Memory B cell (primary cell): ENCODE data around the gene GRM5.
"Not testable (repeated sequence)": the region's sequence is repeated elsewhere in the genome, so short reads cannot be mapped to it uniquely, and the experiment has no call there.

Experiments
- ATAC-seq: fragments of 150-1000 bp; cut with Tn5 transposase; 2 replicates; pipeline ENCODE4 v1.10.0; 2021; ENCODE audit warnings: low read depth, mild to moderate bottlenecking, moderate library complexity
- DNase-seq, 2 donors: peaks; one replicate each; pipeline ENCODE4 v3.0.0; 2022; ENCODE audit warnings: low spot score in 2 of 2
- H3K27ac Mint-ChIP-seq: one replicate; pipeline ENCODE4 v1.8.0; 2022; ENCODE audit warnings: mild to moderate bottlenecking, moderate library complexity, mixed read lengths
- H3K27me3 Mint-ChIP-seq: one replicate; pipeline ENCODE4 v1.8.0; 2022; ENCODE audit warnings: mixed read lengths
- H3K36me3 Mint-ChIP-seq: one replicate; pipeline ENCODE4 v1.8.0; 2022; ENCODE audit warnings: mild to moderate bottlenecking, mixed read lengths
- H3K4me1 Mint-ChIP-seq: one replicate; pipeline ENCODE4 v1.8.0; 2022; ENCODE audit warnings: mixed read lengths
- H3K4me3 Mint-ChIP-seq: one replicate; pipeline ENCODE4 v1.8.0; 2022; ENCODE audit warnings: mild to moderate bottlenecking, moderate library complexity, mixed read lengths
- H3K9me3 Mint-ChIP-seq: one replicate; pipeline ENCODE4 v1.8.0; 2022; ENCODE audit warnings: mixed read lengths

Gene GRM5

DNA sequence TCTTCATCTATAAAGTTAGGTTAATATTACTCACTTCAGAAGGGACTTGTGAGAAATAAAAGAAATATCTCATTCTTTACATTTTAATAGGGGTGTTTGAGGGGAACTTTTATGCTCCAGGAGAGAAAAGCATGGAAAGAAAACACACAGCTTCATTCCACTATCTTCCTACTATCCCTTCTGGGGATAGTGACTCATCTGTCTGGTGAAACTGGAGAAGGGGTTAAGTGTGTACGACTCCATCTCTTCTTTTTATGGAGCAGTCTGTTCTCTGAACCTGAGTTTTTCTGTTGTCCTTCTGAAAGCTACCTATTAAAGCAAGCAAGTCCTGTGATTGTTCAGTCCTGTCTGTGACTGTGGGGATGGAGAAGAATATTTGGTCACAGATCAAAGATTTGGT lies 227.6 kb downstream of the GRM5 start:
- not testable (repeated sequence) for H3K27ac Mint-ChIP-seq

DNA sequence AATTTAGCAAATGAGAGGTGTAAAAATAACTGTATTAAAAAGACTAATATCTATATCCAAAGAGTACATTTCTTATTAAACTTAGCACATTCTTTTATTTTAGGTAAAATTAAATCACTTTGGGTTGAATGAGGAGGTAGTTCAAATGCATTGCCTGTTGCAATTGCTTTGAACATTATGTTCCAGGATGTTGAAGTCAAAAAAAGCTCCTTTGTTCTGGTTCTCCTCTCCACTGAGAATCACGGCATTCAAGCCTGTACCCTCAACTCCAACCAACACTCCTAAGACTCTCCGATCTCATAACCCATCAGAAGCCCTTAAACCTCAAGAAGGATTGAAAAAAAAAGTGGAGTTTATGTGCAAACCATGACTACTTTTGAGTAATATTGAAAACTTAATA lies 230.1 kb downstream of the GRM5 start:
- H3K27me3 Mint-ChIP-seq, H3K4me1 Mint-ChIP-seq, ATAC-seq, H3K36me3 Mint-ChIP-seq, DNase-seq, H3K9me3 Mint-ChIP-seq, H3K27ac Mint-ChIP-seq, H3K4me3 Mint-ChIP-seq: not testable (repeated sequence)

More for the DNA sequence above, 227.6 kb downstream of the GRM5 start:
- DNase-seq, ATAC-seq, H3K4me3 Mint-ChIP-seq, H3K4me1 Mint-ChIP-seq, H3K9me3 Mint-ChIP-seq, H3K27me3 Mint-ChIP-seq, H3K36me3 Mint-ChIP-seq: not testable (repeated sequence)

GRCh38 chr11:88831303-88831890 lies 234.4 kb downstream of the GRM5 start:
- H3K36me3 Mint-ChIP-seq: no peaks in the 10 kb centered on the region
- H3K4me1 Mint-ChIP-seq: no peaks in the 10 kb centered on the region
- DNase-seq (no peak), ATAC-seq (no peak)
- no peak overlapping the region for H3K27ac Mint-ChIP-seq
- no peak overlapping the region for H3K4me3 Mint-ChIP-seq
- no peaks in the 10 kb centered on the region for H3K27me3 Mint-ChIP-seq
- H3K9me3 Mint-ChIP-seq: peaks cover 4% of the 10 kb centered on the region

GRCh38 chr11:88827018-88827676 lies 238.6 kb downstream of the GRM5 start:
- Mint-ChIP-seq H3K4me3 (no peak overlapping the region), H3K27me3 (no peaks in the 10 kb centered on the region), H3K4me1 (no peaks in the 10 kb centered on the region), H3K27ac (no peak overlapping the region), H3K9me3 (peaks cover 5% of the 10 kb centered on the region), H3K36me3 (no peaks in the 10 kb centered on the region)
- DNase-seq (no peak), ATAC-seq (no peak)

DNA sequence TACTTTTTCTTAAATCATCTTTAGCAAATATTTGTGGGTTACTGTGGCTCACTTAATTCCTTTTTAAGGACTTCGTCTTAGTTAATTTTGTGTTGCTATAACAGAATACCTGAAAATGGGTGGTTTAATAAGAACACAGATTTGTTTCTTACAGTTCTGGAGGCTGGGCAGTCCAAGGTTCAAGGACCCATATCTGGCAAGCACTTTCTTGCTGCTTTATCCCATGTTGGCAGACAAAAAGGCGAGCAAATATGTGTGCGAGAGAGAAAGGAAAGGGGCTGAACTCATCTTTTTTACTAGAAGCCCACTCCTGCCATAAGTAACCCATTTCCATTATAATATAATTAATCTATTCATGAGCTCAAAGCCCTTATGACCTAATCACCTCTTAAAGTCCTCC lies 246.2 kb downstream of the GRM5 start:
- no peak overlapping the region for H3K27ac Mint-ChIP-seq
- H3K36me3 Mint-ChIP-seq: no peaks in the 10 kb centered on the region
- no peaks in the 10 kb centered on the region for H3K4me1 Mint-ChIP-seq
- no peak for ATAC-seq
- no peak for DNase-seq
- no peak overlapping the region for H3K4me3 Mint-ChIP-seq
- H3K9me3 Mint-ChIP-seq: peaks cover 1% of the 10 kb centered on the region
- no peaks in the 10 kb centered on the region for H3K27me3 Mint-ChIP-seq

DNA sequence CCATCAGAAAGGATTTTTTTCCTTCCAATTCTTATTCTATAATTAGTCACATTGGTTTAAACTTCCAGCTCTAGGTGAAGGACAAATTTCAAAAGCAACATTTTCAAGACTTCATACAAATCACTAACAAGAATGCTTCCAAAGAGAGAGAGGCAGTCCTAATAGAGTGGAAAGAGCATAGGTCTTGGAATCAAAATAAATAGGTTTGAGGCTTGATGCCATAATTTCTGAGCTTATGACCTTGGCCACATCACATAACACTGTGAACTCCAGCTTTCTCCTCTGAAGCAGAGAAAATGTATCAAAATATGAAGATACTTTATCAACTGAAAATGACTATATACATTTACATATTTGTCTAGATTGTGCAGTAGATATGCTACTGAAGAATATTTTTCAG lies 246.8 kb downstream of the GRM5 start:
- no peaks in the 10 kb centered on the region for H3K36me3 Mint-ChIP-seq

DNA sequence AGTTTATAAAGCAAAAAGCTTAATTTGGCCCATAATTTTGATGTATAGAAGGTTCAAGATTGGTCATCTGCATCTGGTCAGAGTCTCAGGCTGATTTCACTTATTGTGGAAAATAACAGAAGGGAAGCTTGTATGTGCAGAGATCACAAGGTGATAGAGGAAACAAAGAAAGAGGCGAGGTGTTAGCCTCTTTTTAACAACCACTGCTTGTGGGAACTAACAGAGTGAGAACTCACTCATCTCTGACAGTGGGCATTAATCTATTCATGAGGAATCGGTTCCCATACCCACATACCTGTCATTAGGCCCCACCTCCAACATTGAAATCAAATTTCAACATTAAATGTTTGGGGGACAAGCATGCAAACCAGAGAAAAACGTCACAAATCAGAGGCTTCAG lies 250.3 kb downstream of the GRM5 start:
- Mint-ChIP-seq H3K36me3 (no peaks in the 10 kb centered on the region), H3K4me1 (no peaks in the 10 kb centered on the region), H3K9me3 (no peaks in the 10 kb centered on the region), H3K27ac (no peak overlapping the region), H3K4me3 (no peak overlapping the region), H3K27me3 (no peaks in the 10 kb centered on the region)
- DNase-seq: no peak
- no peak for ATAC-seq

More for the DNA sequence above, 246.8 kb downstream of the GRM5 start:
- ATAC-seq (no peak), DNase-seq (no peak)
- Mint-ChIP-seq H3K4me3 (no peak overlapping the region), H3K27ac (no peak overlapping the region), H3K27me3 (no peaks in the 10 kb centered on the region), H3K9me3 (peaks cover 1% of the 10 kb centered on the region), H3K4me1 (no peaks in the 10 kb centered on the region)

DNA sequence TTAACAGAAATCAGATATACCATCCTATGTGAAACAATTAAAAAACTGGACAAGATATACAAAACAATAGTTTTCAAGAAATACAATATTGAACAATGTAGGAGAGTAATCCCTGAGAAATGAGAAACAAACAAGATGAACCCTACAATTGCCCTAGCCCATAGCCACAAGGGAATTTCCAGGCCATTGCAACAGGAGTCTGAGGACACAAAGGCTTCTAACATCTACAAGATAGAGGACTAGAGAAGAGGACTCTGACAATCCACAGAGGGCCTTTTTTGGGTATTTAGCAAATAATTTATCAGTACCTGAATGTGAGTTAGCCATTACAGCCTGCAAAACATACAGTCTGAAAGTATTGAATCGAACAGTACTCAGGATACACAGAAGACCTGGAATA lies 251.7 kb downstream of the GRM5 start:
- DNase-seq (no peak), ATAC-seq (no peak)
- Mint-ChIP-seq H3K4me3 (no peak overlapping the region), H3K4me1 (no peaks in the 10 kb centered on the region), H3K9me3 (no peaks in the 10 kb centered on the region), H3K36me3 (no peaks in the 10 kb centered on the region), H3K27me3 (no peaks in the 10 kb centered on the region), H3K27ac (no peak overlapping the region)

GRCh38 chr11:88813233-88813915 lies 252.4 kb downstream of the GRM5 start:
- ATAC-seq (no peak), DNase-seq (no peak)
- Mint-ChIP-seq H3K27me3 (no peaks in the 10 kb centered on the region), H3K27ac (no peak overlapping the region), H3K9me3 (no peaks in the 10 kb centered on the region), H3K4me1 (no peaks in the 10 kb centered on the region), H3K36me3 (no peaks in the 10 kb centered on the region), H3K4me3 (no peak overlapping the region)

- no peak overlapping the region for H3K4me3 Mint-ChIP-seq
These were observed 255.2 kb downstream of the GRM5 start for GRCh38 chr11:88810420-88811097.

DNA sequence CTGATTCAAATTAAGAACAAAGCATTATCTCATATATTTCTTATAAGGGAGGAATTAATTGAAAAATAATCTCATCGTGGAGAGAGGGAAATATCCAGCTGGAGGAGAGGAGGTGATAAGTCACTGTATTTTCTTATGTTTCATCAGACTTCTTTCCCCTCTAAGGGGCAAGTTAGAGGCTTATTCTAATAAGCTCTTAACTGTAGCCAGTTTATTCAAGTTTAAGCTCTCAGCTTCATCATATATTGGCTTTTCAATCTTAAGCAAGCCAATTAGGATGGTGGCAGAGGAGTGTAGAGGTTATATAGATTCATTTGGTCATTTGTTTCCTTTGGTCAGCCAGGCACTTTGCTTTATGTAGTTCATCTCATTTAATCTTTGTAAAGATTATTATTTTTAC lies 256.7 kb downstream of the GRM5 start:
- no peak overlapping the region for H3K27ac Mint-ChIP-seq
- no peak overlapping the region for H3K4me3 Mint-ChIP-seq
- no peaks in the 10 kb centered on the region for H3K4me1 Mint-ChIP-seq
- no peak for ATAC-seq
- H3K9me3 Mint-ChIP-seq: no peaks in the 10 kb centered on the region
- no peaks in the 10 kb centered on the region for H3K27me3 Mint-ChIP-seq
- no peaks in the 10 kb centered on the region for H3K36me3 Mint-ChIP-seq
- DNase-seq: no peak

More at GRCh38 chr11:88810420-88811097, 255.2 kb downstream of the GRM5 start:
- Mint-ChIP-seq H3K36me3 (no peaks in the 10 kb centered on the region), H3K9me3 (no peaks in the 10 kb centered on the region), H3K27me3 (no peaks in the 10 kb centered on the region), H3K4me1 (no peaks in the 10 kb centered on the region), H3K27ac (no peak overlapping the region)
- no peak for DNase-seq
- no peak for ATAC-seq

DNA sequence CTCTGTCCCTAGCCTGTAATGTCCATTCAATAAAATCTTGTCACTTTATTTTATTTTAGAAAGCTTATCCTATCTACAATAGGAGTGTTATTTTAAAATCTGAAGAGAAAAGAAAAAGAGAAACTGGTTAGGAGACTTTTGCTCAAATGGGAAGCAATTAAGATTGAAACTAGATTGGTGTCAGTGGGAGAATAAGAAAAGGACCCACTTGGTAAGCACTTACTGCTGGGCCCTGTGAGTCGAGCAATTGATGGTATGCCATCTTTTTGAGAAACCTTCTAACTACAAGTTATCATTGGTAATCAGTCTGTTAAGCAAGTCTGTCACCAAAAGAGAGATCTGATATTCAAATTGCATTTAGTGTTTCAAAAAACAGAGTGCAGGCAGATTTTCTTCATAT lies 258.4 kb downstream of the GRM5 start:
- Mint-ChIP-seq H3K27ac (no peak overlapping the region), H3K27me3 (no peaks in the 10 kb centered on the region)

DNA sequence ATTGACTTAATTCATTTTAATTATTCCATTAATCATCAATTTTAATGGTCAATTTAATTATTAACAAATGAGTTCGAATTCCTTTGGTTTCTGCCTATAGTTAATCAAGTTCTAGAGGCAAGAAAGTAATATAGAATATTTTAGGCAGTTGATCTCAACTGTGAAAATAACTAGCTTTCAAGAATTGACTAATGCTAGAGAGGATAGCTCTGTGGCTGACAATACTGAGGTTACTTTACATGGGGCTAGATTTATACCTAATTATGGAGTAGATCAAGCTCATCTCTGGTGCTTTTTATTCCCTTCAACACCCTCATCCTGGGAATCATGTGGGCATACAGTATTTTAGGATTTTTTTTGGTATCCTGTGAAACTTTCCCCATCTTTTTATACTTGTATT lies 259.4 kb downstream of the GRM5 start:
- H3K9me3 Mint-ChIP-seq: no peaks in the 10 kb centered on the region
- no peak for DNase-seq
- H3K4me3 Mint-ChIP-seq: no peak overlapping the region

More for the DNA sequence above, 258.4 kb downstream of the GRM5 start:
- ATAC-seq (no peak), DNase-seq (no peak)
- H3K4me1 Mint-ChIP-seq: no peaks in the 10 kb centered on the region
- H3K36me3 Mint-ChIP-seq: no peaks in the 10 kb centered on the region
- no peaks in the 10 kb centered on the region for H3K9me3 Mint-ChIP-seq
- H3K4me3 Mint-ChIP-seq: no peak overlapping the region

DNA sequence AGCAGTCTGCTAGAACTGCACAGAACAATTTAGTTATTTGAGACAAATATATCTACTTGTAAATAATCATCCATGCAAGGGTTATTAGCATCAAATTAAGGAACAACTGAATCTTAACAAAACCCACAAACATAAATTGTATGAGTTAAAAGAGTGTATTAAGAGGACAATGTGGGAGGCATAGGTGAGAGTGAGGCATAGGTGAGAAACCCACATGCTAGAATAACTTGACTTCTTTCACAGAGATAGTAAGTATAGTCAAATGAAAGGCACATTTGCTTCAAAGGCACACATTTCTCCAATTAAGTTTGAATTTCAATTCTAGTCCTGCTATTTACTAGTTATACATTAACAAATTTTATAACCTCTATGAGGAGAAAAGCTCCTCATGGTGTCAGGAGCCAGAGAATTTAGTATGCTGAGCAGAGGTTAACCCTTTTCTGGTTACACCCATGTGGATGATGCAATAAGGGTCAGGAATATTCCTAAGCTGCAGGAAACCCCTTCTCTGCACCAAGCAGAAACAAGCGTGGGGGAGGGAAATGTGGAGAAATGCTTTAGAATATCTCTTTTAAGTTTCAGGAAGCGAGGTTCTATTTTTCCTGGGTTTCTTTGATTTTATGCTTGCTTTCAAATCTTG lies 264.2 kb downstream of the GRM5 start:
- no peak for DNase-seq
- H3K4me3 Mint-ChIP-seq: no peak overlapping the region
- no peak overlapping the region for H3K27ac Mint-ChIP-seq
- no peaks in the 10 kb centered on the region for H3K4me1 Mint-ChIP-seq
- H3K27me3 Mint-ChIP-seq: no peaks in the 10 kb centered on the region
- no peaks in the 10 kb centered on the region for H3K36me3 Mint-ChIP-seq
- no peaks in the 10 kb centered on the region for H3K9me3 Mint-ChIP-seq
- no peak for ATAC-seq

More for the DNA sequence above, 259.4 kb downstream of the GRM5 start:
- Mint-ChIP-seq H3K27ac (no peak overlapping the region), H3K4me1 (no peaks in the 10 kb centered on the region), H3K27me3 (no peaks in the 10 kb centered on the region), H3K36me3 (no peaks in the 10 kb centered on the region)
- ATAC-seq: no peak
